HepG2 (cell line): ENCODE data around the gene EPHA10. TPM values are rescaled to one million over a fixed set of nuclear protein-coding genes. Genes with fewer than 3 reads are reported as not detected.

Source experiments
- AHR ChIP-seq: IDR thresholded peaks from 2 replicates; pipeline ENCODE4 v1.6.1; 2018; ENCODE audit warnings: missing genetic modification reagents, missing compliant biosample characterization
- MTA1 ChIP-seq: sonication (generic); formaldehyde crosslinking; IDR thresholded peaks from 2 replicates; pipeline ENCODE4 v1.4.0; 2020; ENCODE audit warnings: missing genetic modification reagents, mild to moderate bottlenecking, borderline replicate concordance
- POGZ ChIP-seq: sonication (generic); formaldehyde crosslinking; IDR thresholded peaks from 2 replicates; pipeline ENCODE4 v1.4.0; 2020; ENCODE audit warnings: mild to moderate bottlenecking, missing genetic modification reagents
- ZBTB2 ChIP-seq: sonication (generic); formaldehyde crosslinking; IDR thresholded peaks from 2 replicates; pipeline ENCODE4 v1.8.0; 2022; ENCODE audit warnings: low read depth, missing genetic modification reagents
- ZNF501 ChIP-seq: sonication (generic); formaldehyde crosslinking; IDR thresholded peaks from 2 replicates; pipeline ENCODE4 v1.5.1; 2020; ENCODE audit warnings: mild to moderate bottlenecking, moderate library complexity, missing genetic modification reagents
- ZNF782 ChIP-seq: sonication (generic); formaldehyde crosslinking; IDR thresholded peaks from 2 replicates; pipeline ENCODE4 v1.4.0; 2020; ENCODE audit warnings: missing genetic modification reagents, mild to moderate bottlenecking, borderline replicate concordance
- polyA plus RNA-seq, 8 experiments: library from polyadenylated mRNA; depleted of rRNA in 3 of 8; stranded (reverse) in 7 of 8; unstranded in 1 of 8; fragments of >200 nt; fragmentation: Illumina TruSeq in 4 of 8; extraction: Trizol in 4 of 8; gene quantifications; 2 replicates each; pipeline versions ENCODE4 v1.2.1 to v1.2.3, GENCODE V29; 2011 to 2016; ENCODE audit warnings: low read depth in 4 of 8, missing spikeins in 1 of 8, mixed read lengths in 1 of 8; ENCODE audit not compliant: insufficient read depth in 1 of 8
- total RNA-seq, 5 experiments: library from RNA; depleted of rRNA; stranded (reverse); fragments of >200 nt; fragmentation: Illumina TruSeq; extraction: Trizol; gene quantifications; 2 replicates each; pipeline ENCODE4 v1.2.3, GENCODE V29; 2016; ENCODE audit warnings: low read depth in 1 of 5
- TF ChIP-seq, protein P1 (sequence below): IDR thresholded peaks from 2 replicates; pipeline ENCODE4 v1.6.1; 2016; ENCODE audit warnings: missing compliant biosample characterization, missing genetic modification reagents, borderline replicate concordance

EPHA10 gene
- total and polyA plus RNA-seq, 2 of the 13 experiments (the other 11 are each of a cell fraction or from before 2014, with no cell fraction given) = 0.11 to 0.58 TPM

DNA sequence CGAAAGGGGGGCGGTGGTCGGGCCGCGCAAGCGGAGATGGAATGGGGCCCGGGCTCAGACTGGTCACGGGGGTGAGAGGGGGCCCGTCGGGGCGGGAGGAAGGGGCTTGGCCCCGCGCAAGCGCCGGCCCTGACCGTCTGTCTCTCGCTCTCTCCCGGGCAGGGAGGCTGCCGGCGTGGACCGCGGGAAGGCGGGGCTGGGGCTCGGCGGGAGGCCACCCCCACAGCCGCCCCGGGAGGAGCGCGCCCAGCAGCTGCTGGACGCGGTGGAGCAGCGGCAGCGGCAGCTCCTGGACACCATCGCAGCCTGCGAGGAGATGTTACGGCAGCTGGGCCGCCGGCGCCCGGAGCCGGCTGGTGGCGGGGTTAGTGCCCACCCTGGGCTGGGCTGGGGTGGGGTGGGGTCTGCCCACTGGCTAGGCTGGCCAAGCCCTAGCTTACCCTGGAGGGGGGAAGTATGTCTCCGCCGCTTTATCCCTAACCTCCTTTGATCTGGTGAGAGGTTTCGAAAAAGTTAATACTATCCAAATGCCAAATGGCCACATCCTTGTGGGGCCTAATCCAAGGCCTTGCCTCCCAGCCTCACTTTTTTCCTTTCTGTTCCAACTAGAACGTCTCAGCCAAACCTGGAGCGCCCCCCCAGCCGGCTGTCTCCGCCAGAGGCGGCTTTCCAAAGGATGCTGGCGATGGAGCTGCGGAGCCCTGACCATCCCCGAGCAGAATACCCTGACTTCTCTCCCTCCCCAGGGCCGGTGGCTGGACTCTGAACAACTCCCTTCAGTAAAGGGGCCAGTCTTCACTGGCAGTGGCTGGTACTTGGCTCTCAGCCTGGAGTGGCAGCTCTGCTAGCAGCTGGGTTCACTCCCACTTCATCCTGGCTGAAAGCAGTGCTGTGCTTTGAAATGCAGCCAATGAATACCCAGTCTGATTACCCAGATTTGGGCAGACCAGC lies 43.7 kb upstream of the EPHA10 start (continued):
- TF ChIP-seq, protein P1, sequence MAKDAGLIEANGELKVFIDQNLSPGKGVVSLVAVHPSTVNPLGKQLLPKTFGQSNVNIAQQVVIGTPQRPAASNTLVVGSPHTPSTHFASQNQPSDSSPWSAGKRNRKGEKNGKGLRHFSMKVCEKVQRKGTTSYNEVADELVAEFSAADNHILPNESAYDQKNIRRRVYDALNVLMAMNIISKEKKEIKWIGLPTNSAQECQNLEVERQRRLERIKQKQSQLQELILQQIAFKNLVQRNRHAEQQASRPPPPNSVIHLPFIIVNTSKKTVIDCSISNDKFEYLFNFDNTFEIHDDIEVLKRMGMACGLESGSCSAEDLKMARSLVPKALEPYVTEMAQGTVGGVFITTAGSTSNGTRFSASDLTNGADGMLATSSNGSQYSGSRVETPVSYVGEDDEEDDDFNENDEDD = 0 out of 2 replicates have a peak, but pooled peaks have one; percentile 13
- TF ChIP-seq MTA1 (CRISPR knock-in tag) (peak; percentile 49; the same call in 1 of the 2 replicates), ZNF782 (CRISPR knock-in tag) (peak; percentile 26; the same call in 1 of the 2 replicates), POGZ (0 out of 2 replicates have a peak, but pooled peaks have one; percentile 5), ZNF501 (CRISPR knock-in tag) (0 out of 2 replicates have a peak, but pooled peaks have one; percentile 27), AHR (0 out of 2 replicates have a peak, but pooled peaks have one; percentile 44), ZBTB2 (CRISPR knock-in tag) (0 out of 2 replicates have a peak, but pooled peaks have one; percentile 27)
- TF ChIP-seq, all 625 proteins: peak for 45
